Measurements from ENCODE around the gene SNTG2.

SNTG2 gene

DNA sequence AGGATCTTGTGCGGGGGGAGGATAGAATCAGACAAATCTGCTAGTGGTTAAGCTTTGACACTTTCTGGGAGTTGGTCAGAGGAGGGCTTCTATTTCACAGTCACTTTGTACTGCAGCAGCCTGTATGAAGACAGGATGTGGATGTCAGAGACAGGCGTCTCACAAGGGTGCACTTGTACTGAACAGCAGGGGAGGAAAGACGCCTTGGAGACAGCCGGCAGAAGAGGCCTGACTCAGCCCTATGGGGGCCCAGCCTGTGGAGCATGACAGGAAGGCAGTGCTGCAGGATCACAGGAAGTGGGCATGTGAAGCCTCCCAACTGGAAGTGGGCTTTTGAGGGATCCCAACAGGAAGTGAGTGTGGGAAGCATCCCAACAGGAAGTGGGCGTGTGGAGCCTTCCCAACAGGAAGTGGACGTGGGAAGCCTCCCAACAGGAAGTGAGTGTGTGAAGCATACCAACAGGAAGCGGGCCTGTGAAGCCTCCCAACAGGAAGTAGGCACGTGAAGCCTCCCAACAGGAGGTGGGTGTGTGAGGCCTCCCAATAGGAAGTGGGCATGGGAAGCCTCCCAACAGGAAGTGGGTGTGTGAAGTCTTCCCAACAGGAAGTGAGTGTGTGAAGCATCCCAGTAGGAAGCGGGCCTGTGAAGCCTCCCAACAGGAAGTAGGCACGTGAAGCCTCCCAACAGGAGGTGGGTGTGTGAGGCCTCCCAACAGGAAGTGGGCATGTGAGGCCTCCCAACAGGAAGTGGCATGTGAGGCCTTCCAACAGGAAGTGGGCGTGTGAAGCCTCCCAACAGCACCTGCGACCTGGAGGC is 212.3 kb downstream of the SNTG2 start:
- DNase-seq (ENCODE audit: insufficient read length) (no peak), FAIRE-seq (no peak)
- TF ChIP-seq POLR2AphosphoS5 (IDR thresholded peaks at IDR 0.05; ENCODE audit: low read depth, low read length) (no peak), POLR2A (IDR thresholded peaks at IDR 0.05; ENCODE audit: low read depth, low read length) (no peak), TAF1 (IDR thresholded peaks at IDR 0.05; ENCODE audit: borderline replicate concordance, low read depth, low read length) (no peak)

- FAIRE-seq (no peak), DNase-seq (ENCODE audit: insufficient read length) (no peak)
- no peak for TF ChIP-seq POLR2AphosphoS5 (IDR thresholded peaks at IDR 0.05; ENCODE audit: low read depth, low read length)
- no peak for TF ChIP-seq POLR2A (IDR thresholded peaks at IDR 0.05; ENCODE audit: low read depth, low read length)
- no peak for TF ChIP-seq TAF1 (IDR thresholded peaks at IDR 0.05; ENCODE audit: borderline replicate concordance, low read depth, low read length)
Measured at GRCh38 chr2:1166976-1167375, 216.3 kb downstream of the SNTG2 start.

DNA sequence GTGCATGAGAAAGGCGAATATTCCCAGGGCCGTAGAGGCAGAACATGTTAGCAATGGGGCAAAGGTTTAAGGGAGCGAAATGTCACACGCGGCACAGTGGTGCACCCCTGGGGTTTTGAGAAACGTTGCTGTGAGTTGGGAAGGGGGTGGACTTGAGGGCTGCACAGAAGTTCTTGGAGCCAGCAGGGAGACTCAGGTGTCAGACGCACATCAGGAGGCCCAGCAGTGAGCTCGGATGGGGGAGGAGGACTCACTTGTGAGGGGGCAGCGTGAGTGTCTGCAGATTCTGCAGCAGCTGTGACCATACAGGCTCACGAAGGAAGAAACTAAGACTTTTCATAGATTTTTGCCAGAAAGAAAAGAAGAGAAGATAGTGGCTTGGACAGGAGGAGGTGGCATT is 218.2 kb downstream of the SNTG2 start:
- no peak for FAIRE-seq

DNA sequence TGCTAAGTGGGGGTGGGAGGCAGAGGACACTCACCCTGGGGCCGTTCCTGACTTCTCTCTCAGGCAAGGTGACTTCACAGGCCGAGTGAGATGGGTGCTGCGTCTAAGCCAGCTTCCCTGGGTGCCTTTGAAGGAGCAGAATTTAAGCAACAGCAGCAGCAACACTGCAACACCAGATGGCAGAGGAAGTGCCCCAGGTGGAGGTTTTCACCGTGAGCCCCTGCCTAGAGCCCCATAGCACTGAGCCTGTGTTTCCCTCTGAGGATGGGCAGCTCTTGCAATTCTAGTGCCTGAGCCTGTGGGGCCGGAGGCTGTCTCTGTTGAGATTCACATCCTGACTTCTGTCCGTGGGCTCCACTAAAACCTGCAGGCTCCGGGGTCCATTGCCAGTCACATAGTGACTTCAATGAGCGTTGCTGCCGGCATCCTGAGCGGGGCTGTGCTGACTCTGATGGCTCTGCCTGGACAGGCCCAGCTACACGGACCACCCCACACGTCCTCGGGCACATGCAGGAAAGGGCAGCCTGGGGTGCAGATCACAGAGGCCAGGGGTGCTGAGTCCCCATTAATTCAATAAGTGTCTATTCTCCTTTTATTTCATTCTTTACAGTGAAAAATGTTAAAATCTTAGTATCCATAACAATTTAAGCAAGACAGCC is 218.8 kb downstream of the SNTG2 start:
- no peak for FAIRE-seq
- DNase-seq (ENCODE audit: insufficient read length) = no peak
- TF ChIP-seq POLR2AphosphoS5 (IDR thresholded peaks at IDR 0.05; ENCODE audit: low read depth, low read length) = no peak
- no peak for TF ChIP-seq TAF1 (IDR thresholded peaks at IDR 0.05; ENCODE audit: borderline replicate concordance, low read depth, low read length)
- TF ChIP-seq POLR2A (IDR thresholded peaks at IDR 0.05; ENCODE audit: low read depth, low read length) = no peak

More for the DNA sequence above, 218.2 kb downstream of the SNTG2 start:
- no peak for DNase-seq (ENCODE audit: insufficient read length)
- TF ChIP-seq POLR2A (IDR thresholded peaks at IDR 0.05; ENCODE audit: low read depth, low read length) (no peak), TAF1 (IDR thresholded peaks at IDR 0.05; ENCODE audit: borderline replicate concordance, low read depth, low read length) (no peak), POLR2AphosphoS5 (IDR thresholded peaks at IDR 0.05; ENCODE audit: low read depth, low read length) (no peak)

GRCh38 chr2:1170241-1170640 is 219.6 kb downstream of the SNTG2 start:
- DNase-seq (ENCODE audit: insufficient read length) (no peak), FAIRE-seq (no peak)
- TF ChIP-seq POLR2AphosphoS5 (IDR thresholded peaks at IDR 0.05; ENCODE audit: low read depth, low read length) = no peak
- TF ChIP-seq POLR2A (IDR thresholded peaks at IDR 0.05; ENCODE audit: low read depth, low read length) = no peak

GRCh38 chr2:1170711-1171110 is 220.1 kb downstream of the SNTG2 start:
- FAIRE-seq = no peak

GRCh38 chr2:1173528-1173927 is 222.9 kb downstream of the SNTG2 start:
- TF ChIP-seq POLR2AphosphoS5 (IDR thresholded peaks at IDR 0.05; ENCODE audit: low read depth, low read length) (no peak), POLR2A (IDR thresholded peaks at IDR 0.05; ENCODE audit: low read depth, low read length) (no peak), TAF1 (IDR thresholded peaks at IDR 0.05; ENCODE audit: borderline replicate concordance, low read depth, low read length) (no peak)
- DNase-seq (ENCODE audit: insufficient read length) (no peak), FAIRE-seq (no peak)

More at GRCh38 chr2:1170711-1171110, 220.1 kb downstream of the SNTG2 start:
- no peak for TF ChIP-seq POLR2A (IDR thresholded peaks at IDR 0.05; ENCODE audit: low read depth, low read length)
- TF ChIP-seq TAF1 (IDR thresholded peaks at IDR 0.05; ENCODE audit: borderline replicate concordance, low read depth, low read length) = no peak
- no peak for TF ChIP-seq POLR2AphosphoS5 (IDR thresholded peaks at IDR 0.05; ENCODE audit: low read depth, low read length)
- no peak for DNase-seq (ENCODE audit: insufficient read length)

DNA sequence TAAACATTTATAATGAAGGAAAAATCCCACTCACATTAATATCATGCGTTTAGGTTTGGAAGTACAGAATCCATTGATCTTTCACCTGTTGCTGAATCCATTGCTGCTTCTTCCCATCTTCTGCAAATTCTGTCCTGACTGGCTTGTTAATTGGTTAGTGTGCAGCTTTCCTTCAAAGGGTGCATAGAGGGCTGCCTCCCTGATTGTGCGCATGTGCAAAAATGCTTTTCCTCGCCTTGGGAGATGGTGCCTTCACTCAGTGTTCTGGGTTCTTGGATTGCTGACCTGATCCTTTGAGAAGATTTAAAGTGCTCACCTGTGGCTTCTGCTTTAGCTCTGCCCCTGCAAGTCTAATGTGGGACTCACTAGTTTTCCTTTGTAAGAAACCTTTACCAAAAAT is 231.2 kb downstream of the SNTG2 start:
- no peak for FAIRE-seq

DNA sequence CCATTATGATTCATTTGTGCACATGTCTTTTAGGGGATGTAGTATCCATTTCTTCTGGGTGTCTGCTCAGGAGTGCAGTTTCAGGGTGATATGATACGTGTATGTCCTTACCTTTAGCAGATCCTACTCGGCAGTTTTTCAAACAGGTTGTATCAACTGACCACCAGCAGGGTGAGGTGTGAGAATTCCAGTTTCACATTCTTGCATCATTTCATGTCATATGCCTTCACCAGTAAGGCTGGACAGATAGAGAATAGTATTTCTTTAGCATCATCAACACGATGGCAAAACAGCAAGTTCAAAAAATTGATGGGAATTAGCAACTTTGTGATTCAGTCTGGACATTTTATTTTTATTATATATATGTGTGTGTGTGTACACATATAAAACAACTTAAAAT is 232.7 kb downstream of the SNTG2 start:
- no peak for FAIRE-seq
- no peak for DNase-seq (ENCODE audit: insufficient read length)
- TF ChIP-seq POLR2AphosphoS5 (IDR thresholded peaks at IDR 0.05; ENCODE audit: low read depth, low read length) = no peak
- TF ChIP-seq POLR2A (IDR thresholded peaks at IDR 0.05; ENCODE audit: low read depth, low read length) = no peak
- TF ChIP-seq TAF1 (IDR thresholded peaks at IDR 0.05; ENCODE audit: borderline replicate concordance, low read depth, low read length) = no peak

More for the DNA sequence above, 231.2 kb downstream of the SNTG2 start:
- no peak for TF ChIP-seq POLR2AphosphoS5 (IDR thresholded peaks at IDR 0.05; ENCODE audit: low read depth, low read length)
- TF ChIP-seq POLR2A (IDR thresholded peaks at IDR 0.05; ENCODE audit: low read depth, low read length) = no peak
- TF ChIP-seq TAF1 (IDR thresholded peaks at IDR 0.05; ENCODE audit: borderline replicate concordance, low read depth, low read length) = no peak
- no peak for DNase-seq (ENCODE audit: insufficient read length)

- FAIRE-seq = no peak
- no peak for DNase-seq (ENCODE audit: insufficient read length)
- no peak for TF ChIP-seq POLR2AphosphoS5 (IDR thresholded peaks at IDR 0.05; ENCODE audit: low read depth, low read length)
- no peak for TF ChIP-seq POLR2A (IDR thresholded peaks at IDR 0.05; ENCODE audit: low read depth, low read length)
- TF ChIP-seq TAF1 (IDR thresholded peaks at IDR 0.05; ENCODE audit: borderline replicate concordance, low read depth, low read length) = no peak
Measured at GRCh38 chr2:1186421-1186820, 235.8 kb downstream of the SNTG2 start.

DNA sequence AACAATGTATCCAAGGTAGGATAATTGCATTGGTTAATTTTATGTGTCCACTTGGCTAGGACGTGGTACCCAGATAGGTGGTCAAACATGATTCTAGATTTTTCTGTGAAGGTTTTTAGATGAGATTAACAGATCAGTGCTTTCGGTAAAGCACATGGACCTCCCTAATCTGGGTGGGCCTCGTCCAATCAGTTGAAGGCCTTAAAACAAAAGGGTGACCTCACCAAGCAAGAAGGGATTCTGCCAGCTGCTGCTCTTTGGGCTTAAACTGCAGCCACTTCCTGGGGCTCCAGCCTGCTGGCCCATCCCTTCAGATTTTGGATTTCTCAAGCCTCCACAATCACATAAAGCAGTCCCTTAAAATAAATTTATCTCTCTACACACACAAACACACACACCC is 236.5 kb downstream of the SNTG2 start:
- FAIRE-seq (no peak), DNase-seq (ENCODE audit: insufficient read length) (no peak)
- TF ChIP-seq POLR2A (IDR thresholded peaks at IDR 0.05; ENCODE audit: low read depth, low read length) (no peak), POLR2AphosphoS5 (IDR thresholded peaks at IDR 0.05; ENCODE audit: low read depth, low read length) (no peak), TAF1 (IDR thresholded peaks at IDR 0.05; ENCODE audit: borderline replicate concordance, low read depth, low read length) (no peak)

- DNase-seq (ENCODE audit: insufficient read length) (no peak), FAIRE-seq (no peak)
- TF ChIP-seq POLR2AphosphoS5 (IDR thresholded peaks at IDR 0.05; ENCODE audit: low read depth, low read length) (no peak), TAF1 (IDR thresholded peaks at IDR 0.05; ENCODE audit: borderline replicate concordance, low read depth, low read length) (no peak), POLR2A (IDR thresholded peaks at IDR 0.05; ENCODE audit: low read depth, low read length) (no peak)
Measured at GRCh38 chr2:1192121-1192520, 241.5 kb downstream of the SNTG2 start.
